ENCODE measurements around the gene OTOA.
"Not testable (repeated sequence)": the region's sequence is repeated elsewhere in the genome, so short reads cannot be mapped to it uniquely, and the experiment has no call there.

OTOA gene

GRCh38 chr16:21680714-21681113, 16.9 kb downstream of the OTOA start:
- not testable (repeated sequence) for DNase-seq (ENCODE audit: low spot score)

DNA sequence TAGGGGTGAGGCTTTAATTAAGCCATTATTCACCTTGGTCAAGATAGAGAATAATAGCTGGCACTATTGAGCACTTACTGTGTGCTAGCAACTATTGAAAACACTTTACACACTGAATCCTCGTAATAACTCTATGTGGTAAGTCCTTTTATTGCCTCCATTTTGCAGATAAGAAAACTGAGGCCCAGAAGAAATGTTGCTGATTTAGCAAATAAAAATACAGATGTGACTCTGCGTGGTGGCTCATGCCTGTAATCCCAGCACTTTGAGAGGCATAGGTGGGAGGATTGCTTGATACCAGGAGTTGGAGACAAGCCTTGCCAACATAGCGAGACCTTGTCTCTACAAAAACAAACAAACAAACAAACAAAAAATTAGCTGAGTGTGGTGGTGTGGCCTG, 19.4 kb downstream of the OTOA start:
- DNase-seq (ENCODE audit: low spot score): no peak

- DNase-seq (ENCODE audit: low spot score): peak; percentile 23
These were observed 20.4 kb downstream of the OTOA start for GRCh38 chr16:21684199-21684598.

DNA sequence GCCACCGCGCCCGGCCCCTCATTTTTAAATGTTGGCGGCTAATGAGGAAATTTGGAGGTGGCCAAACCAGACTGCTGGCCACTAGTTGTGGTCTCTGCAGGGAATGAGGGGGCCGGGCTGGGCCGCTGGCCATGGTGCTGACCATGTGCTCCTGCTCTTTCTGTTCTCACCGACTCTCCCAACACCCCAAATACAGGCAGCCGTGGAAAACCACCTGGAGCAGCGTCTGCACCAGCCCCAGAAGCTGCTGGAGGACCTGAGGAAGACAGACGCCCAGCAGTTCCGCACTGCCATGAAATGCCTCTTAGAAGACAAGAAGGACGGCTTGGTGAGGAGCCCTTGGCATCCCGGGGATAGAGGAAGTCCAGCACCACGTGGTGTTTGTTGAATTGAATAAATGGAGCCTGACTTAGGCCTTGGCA, 21.3 kb downstream of the OTOA start:
- DNase-seq (ENCODE audit: low spot score): no peak

DNA sequence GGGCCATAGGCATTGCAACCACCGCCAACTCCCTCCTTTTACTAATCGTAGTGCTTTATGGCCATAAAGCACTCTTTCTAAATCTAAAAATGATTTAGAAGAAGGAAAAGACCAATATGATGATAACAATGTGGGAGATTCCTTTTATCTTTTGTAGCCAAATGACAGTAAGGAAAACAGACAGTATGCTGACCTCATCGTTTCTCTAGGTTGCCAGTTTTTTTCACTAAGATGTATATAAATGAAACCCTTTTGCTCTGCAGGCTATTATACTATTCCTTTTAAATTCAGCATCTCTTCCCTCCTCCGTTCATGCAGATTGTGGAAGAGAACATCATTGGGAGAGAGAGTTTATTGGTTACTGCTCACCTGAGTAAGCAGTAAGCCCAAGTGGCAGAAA, 25.3 kb downstream of the OTOA start:
- DNase-seq (ENCODE audit: low spot score): no peak

DNA sequence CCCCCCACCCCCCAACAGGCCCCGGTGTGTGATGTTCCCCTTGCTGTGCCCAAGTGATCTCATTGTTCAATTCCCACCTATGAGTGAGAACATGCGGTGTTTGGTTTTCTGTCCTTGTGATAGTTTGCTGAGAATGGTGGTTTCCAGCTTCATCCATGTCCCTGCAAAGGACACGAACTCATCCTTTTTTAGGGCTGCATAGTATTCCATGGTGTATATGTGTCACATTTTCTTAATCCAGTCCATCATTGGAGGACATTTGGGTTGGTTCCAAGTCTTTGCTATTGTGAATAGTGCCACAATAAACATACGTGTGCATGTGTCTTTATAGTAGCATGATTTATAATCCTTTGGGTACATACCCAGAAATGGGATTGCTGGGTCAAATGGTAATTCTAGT, 27.2 kb downstream of the OTOA start:
- DNase-seq (ENCODE audit: low spot score): not testable (repeated sequence)

- DNase-seq (ENCODE audit: low spot score): no peak
These were observed 30.8 kb downstream of the OTOA start for GRCh38 chr16:21694609-21695008.

- no peak for DNase-seq (ENCODE audit: low spot score)
These were observed 33.3 kb downstream of the OTOA start for GRCh38 chr16:21697032-21697431.

- no peak for DNase-seq (ENCODE audit: low spot score)
These were observed 34.6 kb downstream of the OTOA start for GRCh38 chr16:21698169-21699032.

DNA sequence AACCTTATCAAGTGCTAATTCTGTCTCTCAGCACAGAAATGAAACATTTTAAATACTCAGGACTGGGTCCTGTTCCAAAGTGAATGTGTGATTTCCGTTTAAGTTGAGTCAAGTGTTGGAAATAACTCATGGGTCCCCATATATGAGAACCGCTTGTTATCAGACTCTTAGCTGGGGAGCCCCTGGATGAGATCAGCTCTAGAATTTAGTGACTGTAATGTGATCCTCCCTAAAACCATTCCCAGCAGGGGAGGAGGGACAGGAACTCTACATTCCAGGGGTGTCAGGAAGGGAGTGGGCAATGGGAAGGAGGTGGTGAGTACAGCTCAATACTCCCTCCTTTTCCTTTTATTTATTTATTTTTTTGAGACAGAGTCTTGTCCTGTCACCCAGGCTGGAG, 37.5 kb downstream of the OTOA start:
- DNase-seq (ENCODE audit: low spot score): no peak

GRCh38 chr16:21702276-21702675, 38.5 kb downstream of the OTOA start:
- DNase-seq (ENCODE audit: low spot score): no peak

DNA sequence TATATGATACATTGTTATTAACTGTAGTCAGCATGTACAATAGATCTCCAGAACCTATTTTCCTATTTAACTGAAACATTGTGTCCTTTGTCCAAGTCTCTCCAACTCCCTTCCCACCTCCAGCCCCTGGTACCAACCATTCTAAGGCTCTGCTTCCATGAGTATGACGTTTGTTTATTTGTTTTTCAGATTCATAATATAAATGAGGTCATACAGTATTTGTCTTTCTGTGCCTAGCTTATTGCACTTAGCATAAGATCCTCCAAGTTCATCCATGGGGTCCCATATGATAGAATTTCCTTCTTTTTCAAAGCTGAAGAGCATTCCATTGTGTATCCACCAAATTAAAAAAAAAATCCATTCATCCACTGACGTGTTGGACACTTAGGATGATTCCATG, 39.4 kb downstream of the OTOA start:
- DNase-seq (ENCODE audit: low spot score): no peak

DNA sequence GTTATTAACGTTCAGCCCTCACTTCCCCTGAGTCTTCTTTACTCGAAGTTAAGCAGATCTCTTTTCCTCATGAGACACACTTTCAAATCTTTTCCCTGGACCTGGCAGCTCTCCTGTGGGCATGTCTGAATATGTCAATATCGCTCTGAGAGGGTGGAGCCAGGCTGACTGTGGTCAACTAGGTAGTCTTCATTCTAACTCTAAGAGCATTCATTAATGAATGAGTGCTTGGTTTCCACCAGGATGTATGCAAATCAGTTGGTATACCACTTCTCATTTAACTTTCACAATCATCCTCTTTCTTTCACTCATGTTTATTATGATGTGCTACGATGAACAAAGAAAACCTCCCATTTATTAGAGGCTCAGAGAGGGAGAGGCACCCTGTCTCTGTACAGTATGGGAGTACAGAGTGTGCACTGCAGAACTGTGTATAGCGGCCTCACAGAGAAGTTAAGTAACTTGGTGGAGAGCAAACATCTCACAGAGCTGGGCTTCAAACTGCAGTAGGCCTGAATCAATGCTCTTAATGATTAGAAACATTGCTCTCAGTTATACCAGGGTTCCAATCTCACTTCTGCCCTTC, 39.9 kb downstream of the OTOA start:
- DNase-seq (ENCODE audit: low spot score): no peak

DNA sequence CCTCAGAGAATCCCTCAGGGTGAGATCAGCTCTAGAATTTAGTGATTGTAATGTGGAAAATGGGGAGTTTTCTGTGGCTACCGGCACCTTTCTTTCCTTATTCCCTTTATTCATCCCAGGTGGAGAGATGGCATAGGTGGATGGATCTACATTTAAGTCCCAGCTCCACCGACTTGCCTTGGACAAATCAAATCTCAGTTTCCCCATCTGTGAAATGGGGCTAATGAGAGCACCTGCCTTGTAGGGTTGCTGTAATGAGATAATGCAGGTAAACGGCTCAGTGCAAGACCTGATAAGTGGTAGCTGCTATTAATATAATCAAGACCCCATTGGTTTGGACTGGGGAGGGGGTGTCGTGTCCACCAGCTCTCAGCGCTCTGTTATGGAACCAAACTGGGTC, 40.5 kb downstream of the OTOA start:
- DNase-seq (ENCODE audit: low spot score): no peak

- no peak for DNase-seq (ENCODE audit: low spot score)
These were observed 41.0 kb downstream of the OTOA start for GRCh38 chr16:21704733-21705132.

DNA sequence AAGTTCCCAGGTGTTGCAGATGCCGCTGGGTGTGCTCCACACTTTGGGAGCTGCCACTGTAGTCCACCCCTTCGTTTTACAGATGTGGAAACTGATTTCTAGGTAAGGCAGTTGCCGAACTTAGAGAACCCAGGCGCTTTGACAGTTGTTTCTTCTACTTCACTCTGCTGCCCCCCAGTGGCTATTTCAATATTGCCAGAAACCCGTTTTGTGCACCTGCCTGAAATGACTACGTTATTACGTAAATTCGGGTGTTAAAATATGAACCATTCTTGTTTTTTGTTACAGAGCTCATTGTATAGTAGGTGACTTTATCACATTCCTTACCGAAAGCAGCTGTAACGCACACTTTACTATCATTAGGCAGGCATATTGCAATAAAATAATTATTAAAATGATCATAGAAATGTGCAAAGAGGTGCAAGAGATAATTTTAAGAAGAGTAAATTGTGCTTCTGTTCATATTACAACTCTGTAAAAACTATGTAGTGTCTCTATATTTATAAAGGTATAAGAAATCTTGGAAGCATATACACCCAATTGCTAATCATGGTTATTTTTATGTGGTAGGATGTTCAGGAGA, 44.9 kb downstream of the OTOA start:
- peak; percentile 90 for DNase-seq (ENCODE audit: low spot score)

GRCh38 chr16:21710938-21711337, 47.2 kb downstream of the OTOA start:
- DNase-seq (ENCODE audit: low spot score): no peak

DNA sequence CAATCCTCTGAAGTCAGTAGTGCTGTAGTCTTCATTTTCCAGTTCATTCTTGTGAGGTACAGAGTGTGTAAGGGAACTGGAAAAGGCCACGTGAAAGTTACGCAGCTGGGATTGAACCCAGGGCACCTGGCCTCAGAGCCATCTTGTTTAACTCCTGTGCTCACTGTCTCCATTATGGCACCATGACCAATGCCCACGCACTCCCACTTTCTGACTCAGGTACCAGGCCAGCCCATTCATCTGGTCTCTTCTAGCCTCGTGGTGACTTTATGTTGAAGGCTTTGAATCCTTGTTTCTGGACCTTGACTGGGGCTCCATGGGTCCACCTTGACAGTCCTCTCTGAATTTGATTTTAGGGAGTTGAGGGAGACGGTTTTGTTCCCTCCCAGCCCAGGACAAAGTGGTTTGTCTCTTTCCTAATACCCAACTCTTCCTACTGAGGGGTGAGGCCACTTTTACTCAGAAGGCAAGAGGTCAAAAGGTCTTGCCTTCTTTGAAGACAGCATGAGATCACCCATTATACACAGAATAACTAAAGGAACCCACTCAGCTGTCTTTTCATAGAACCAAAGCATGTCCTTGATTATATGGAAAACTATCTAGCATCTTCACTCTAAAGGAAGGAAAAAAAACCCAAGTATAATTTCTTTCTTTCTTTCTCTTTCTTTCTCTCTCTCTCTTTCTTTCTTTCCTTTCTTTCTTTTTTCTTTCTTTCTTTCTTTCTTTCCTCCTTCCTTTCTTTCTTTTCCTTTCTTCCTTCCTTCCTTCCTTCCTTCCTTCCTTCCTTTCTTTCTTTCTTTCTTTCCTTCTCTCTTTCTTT, 50.0 kb downstream of the OTOA start:
- DNase-seq (ENCODE audit: low spot score): no peak

DNA sequence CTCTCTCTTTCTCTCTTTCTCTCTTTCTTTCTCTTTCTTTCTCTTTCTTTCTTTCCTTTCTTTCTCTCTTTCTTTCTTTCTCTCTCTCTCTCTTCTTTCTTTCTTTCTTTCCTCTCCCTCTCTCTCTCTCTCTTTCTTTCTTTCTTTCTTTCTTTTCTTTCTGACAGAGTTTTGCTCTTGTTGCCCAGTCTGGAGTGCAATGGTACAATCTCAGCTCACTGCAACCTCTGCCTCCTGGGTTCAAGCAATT, 50.5 kb downstream of the OTOA start:
- DNase-seq (ENCODE audit: low spot score): not testable (repeated sequence)

GRCh38 chr16:21717608-21718007, 53.8 kb downstream of the OTOA start:
- no peak for DNase-seq (ENCODE audit: low spot score)

DNA sequence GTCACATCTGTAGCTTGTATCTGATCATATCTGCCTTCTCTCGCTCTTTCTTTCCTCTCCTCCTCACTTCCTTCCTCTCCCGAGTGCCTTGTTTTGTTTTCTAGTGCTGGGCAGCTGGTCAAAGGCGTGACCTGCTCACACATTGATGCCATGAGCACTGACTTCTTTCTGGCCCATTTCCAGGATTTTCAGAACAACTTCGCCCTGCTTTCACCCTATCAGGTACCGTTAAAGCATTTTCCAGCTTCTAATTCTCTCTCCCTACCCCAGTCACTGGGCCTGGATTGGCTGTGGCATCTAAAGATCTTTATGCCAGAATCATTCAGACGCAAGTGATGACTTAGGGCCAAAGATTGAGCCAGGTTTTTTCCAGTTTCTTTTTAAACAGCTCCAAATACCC, 55.5 kb downstream of the OTOA start:
- DNase-seq (ENCODE audit: low spot score): no peak

DNA sequence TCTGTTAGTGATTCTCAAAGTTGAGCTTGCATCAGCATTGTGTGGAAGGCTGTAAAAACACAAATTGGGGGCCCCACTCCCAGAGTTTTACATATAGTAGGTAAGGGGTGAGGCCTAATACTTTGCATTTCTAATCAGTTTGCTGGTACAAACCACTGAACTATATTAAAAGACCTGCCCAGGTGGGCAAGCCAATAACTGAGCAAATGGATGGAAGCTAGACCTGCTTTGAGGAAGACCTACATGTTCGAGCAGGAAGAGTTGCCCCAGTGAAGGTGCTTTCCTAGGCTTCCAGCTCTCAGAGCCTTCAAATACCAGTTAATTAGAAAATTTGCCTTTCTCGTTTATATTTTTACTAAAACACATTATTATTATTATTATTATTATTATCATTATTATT, 56.8 kb downstream of the OTOA start:
- no peak for DNase-seq (ENCODE audit: low spot score)
